ENCODE measurements around the gene ITGB1BP1. TPM values are rescaled to one million over a fixed set of nuclear protein-coding genes. Genes with fewer than 3 reads are reported as not detected.

ITGB1BP1 gene
- total RNA-seq, 1 donor from 2014 or later = 78.2 TPM

DNA sequence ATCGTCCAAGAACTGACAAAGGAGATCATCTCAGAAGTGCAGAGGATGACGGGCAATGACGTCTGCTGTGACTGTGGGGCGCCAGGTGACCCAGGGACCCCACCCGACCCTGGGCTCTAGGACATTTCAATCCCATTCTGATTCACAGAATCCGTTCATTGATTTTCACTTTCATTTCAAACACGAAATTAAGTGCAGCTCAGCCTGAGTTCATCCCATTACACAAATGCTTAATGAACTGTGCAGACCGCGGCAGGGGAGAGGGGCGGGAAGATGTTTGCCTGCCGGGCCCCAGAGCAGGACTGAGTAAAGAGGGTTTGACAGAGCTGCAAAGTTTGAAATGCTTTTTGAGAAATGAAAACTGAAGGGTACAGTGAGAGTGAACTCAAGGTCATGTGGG is 67.1 kb downstream of the ITGB1BP1 start:
- intact Hi-C loops (cut with DNase I) = no loop called here
- TF ChIP-seq, protein P1, sequence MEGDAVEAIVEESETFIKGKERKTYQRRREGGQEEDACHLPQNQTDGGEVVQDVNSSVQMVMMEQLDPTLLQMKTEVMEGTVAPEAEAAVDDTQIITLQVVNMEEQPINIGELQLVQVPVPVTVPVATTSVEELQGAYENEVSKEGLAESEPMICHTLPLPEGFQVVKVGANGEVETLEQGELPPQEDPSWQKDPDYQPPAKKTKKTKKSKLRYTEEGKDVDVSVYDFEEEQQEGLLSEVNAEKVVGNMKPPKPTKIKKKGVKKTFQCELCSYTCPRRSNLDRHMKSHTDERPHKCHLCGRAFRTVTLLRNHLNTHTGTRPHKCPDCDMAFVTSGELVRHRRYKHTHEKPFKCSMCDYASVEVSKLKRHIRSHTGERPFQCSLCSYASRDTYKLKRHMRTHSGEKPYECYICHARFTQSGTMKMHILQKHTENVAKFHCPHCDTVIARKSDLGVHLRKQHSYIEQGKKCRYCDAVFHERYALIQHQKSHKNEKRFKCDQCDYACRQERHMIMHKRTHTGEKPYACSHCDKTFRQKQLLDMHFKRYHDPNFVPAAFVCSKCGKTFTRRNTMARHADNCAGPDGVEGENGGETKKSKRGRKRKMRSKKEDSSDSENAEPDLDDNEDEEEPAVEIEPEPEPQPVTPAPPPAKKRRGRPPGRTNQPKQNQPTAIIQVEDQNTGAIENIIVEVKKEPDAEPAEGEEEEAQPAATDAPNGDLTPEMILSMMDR (IDR thresholded peaks at IDR 0.05) = no peak
- no peak overlapping the region for H3K27ac ChIP-seq
- peak overlapping the region; percentile 3 for H3K4me3 ChIP-seq
- no peaks in the 10 kb centered on the region for H3K9me3 ChIP-seq
- H3K36me3 ChIP-seq = peaks cover 30% of the 10 kb centered on the region
- H3K4me1 ChIP-seq = no peaks in the 10 kb centered on the region
- no peak for ATAC-seq
- no peaks in the 10 kb centered on the region for H3K27me3 ChIP-seq
- no peak for DNase-seq

DNA sequence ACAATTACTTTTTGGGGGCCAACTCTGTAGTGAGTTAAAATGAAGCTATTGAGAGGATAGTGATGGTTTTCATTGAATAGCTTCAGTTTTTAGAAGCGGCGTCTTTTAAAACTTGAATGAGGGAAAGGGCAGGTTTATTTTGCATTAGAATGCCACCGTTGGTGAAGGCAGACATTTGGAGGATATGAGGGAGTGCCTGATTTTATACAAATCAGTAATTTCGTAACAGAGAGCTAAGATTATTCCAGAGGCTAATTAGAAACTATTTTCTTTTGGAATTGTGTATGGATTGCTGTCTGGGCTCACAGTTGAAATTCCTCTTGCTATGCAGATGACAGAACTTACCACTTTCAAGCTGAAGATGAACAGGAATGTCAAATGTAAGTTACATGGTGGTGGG is 67.6 kb downstream of the ITGB1BP1 start:
- no peak for ATAC-seq
- H3K36me3 ChIP-seq = peaks cover 30% of the 10 kb centered on the region
- TF ChIP-seq, protein P1 (IDR thresholded peaks at IDR 0.05) = no peak
- no peaks in the 10 kb centered on the region for H3K9me3 ChIP-seq
- no peaks in the 10 kb centered on the region for H3K4me1 ChIP-seq
- intact Hi-C loops (cut with DNase I) = no loop called here
- peak overlapping the region; percentile 3 for H3K4me3 ChIP-seq
- no peaks in the 10 kb centered on the region for H3K27me3 ChIP-seq
- no peak for DNase-seq
- peak overlapping the region; percentile 17 for H3K27ac ChIP-seq

DNA sequence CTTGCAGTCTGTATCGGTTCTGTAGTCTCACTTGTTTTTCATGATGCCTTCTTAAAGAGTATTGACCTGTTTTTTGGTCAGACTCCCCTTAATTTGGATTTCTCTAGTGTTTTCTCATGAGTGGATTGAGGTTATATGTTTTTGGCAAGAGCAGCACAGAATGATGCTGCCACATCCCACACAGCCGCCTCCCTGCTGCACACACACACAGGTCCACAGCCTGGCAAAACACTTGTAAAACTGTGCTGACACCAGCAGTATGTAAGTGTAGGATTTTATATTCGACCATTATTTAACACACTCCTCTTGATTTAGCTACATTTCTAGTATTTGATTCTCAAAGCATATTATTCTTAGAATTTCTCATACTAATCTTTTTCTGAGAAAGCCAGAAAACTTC is 68.1 kb downstream of the ITGB1BP1 start:
- H3K27ac ChIP-seq = no peak overlapping the region
- H3K4me1 ChIP-seq = no peaks in the 10 kb centered on the region
- no peak overlapping the region for H3K4me3 ChIP-seq
- DNase-seq (no peak), ATAC-seq (no peak)
- H3K36me3 ChIP-seq = peaks cover 30% of the 10 kb centered on the region
- TF ChIP-seq, protein P1 (IDR thresholded peaks at IDR 0.05) = no peak
- H3K9me3 ChIP-seq = no peaks in the 10 kb centered on the region
- intact Hi-C loops (cut with DNase I) = no loop called here
- no peaks in the 10 kb centered on the region for H3K27me3 ChIP-seq

DNA sequence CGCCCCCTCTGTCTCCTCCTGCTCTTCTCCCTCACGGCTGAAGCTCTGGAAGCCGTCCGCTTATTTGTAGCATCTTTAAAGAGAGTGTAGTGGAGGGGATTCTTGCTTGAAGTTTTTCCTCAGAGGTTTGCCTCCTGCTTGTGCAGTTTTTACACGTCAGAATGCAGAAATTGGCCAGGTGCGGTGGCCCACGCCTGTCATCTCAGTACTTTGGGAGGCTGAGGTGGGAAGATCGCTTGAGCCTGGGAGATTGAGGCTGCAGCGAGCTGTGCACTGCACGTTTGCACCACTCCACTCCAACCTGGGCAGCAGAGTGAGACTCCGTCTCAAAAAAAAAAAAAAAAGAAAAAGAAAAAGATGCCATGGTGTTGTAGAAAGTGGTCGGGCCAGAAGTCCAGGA is 69.0 kb downstream of the ITGB1BP1 start:
- TF ChIP-seq, protein P1 (IDR thresholded peaks at IDR 0.05) = no peak
- no peak for DNase-seq
- no peak overlapping the region for H3K27ac ChIP-seq
- H3K9me3 ChIP-seq = no peaks in the 10 kb centered on the region
- H3K4me3 ChIP-seq = no peak overlapping the region
- no peaks in the 10 kb centered on the region for H3K27me3 ChIP-seq
- intact Hi-C loops (cut with DNase I) = no loop called here
- H3K36me3 ChIP-seq = peaks cover 24% of the 10 kb centered on the region
- no peak for ATAC-seq
- no peaks in the 10 kb centered on the region for H3K4me1 ChIP-seq

Other genes with a start within 250 kb of the ITGB1BP1 start
- 30.9 TPM for gene ASAP2, start 216.7 kb downstream of the ITGB1BP1 start, total RNA-seq
- 23.2 TPM for gene CPSF3, start 126 bp upstream of the ITGB1BP1 start, total RNA-seq
- 39.0 TPM for gene IAH1, start 51.0 kb upstream of the ITGB1BP1 start, total RNA-seq
- gene ADAM17, start 132.3 kb upstream of the ITGB1BP1 start, total RNA-seq = 57.7 TPM
- 191 TPM for gene YWHAQ, start 207.5 kb upstream of the ITGB1BP1 start, total RNA-seq

Data from upper lobe of right lung (tissue), 1 donor.